EH (cell line): Measurements from ENCODE around the gene RPL22.
A peak's percentile ranks its signal among the peaks of the same experiment; 100 is the strongest.

Experiments used
- DNase-seq: peaks from one replicate; pipeline ENCODE4 v3.0.0-alpha.2; 2015; ENCODE audit warnings: low read depth

Gene RPL22

DNA sequence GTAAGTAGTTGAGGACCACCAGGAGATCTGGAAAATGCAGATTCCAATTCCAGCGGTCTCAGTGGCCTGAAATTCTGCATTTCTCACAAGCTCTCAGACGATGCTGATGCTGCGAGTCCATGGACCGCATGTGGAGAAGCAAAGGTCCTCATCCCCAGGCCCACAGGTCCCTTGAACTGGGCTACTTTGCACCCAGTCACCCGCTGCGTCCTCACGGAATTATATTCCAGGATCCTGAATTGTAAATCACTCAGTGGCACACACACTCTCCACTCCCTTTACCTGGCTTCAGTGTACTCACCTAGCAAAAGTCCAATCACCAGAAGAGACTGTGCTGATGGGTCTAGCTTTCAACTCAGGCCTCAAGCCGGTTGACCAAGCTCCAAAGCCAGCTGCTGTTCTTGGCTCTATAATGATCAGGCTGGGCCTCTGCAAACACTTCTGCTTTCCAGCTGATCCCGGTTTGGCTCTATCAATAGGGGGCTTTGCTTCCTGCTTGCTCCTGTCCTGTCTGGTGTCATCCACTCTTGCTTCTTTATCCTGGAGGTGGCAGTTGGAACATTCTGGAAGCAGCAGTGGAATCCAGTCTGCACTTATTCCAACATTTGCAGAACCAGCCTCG, 904 bp upstream of the RPL22 start:
- no peak for DNase-seq

DNA sequence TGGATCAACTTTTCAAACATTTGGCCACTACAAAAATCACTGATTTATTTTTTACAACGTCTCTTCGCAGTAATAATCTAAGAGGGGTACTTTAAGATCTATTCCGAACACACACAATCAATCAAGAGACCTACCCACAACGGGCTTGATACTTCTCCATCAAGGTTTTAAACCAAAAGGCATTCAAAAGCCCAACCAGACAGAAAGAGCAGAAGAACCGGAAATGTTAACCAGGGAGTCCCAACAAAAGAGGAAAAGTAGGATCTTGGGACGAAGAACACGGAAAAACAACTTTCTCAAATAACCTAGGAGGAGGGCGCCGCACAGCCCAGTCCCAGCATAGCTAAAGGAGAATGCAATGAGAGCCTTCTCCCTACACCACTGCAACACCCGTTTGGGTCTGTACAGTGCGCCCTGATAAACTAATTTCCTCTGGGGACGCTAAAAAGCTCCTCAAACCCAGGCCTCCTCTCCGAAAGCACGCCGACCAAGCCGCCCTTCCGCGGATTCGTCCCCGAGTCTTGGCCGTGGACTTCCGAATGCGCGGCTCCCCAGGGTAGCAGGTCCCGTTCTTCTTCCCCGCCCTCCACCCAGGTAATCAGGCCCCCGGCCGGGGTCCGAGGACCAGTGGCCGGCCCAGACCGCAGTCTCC, 623 bp downstream of the RPL22 start:
- peak; percentile 35 for DNase-seq

DNA sequence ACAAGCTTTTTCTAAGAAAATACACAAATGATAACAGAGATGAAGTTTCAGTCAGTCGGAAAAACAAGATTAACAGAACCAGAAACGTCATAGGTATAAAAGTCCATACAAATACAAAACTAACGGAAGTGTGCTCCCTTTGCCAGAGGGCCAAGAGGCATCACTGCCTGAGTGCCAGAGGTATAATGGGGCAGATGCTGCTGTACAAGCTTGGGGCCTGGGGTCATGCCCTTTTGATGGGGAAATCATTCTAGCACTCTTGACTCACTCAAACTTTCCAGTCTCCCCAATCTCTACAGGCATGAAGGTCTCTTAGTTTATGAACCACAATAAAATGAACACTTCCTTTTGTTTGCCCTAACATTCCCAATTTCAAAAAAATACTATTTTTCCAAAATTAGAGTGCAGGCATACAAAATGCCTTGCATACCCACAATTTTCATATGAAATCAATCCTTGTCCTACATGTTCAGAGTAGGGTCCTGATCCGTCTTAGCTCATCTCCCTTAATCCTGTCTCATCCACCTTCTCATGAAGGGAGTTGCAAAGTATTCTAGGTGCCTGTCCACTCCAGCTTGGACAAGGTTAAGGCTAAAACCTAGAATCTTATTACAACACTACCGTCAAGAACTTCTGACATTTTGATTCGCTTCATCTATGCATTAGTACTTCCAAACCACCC, 1.5 kb downstream of the RPL22 start:
- no peak for DNase-seq

- DNase-seq = no peak
These were observed 7.4 kb downstream of the RPL22 start for GRCh38 chr1:6191968-6192367.

DNA sequence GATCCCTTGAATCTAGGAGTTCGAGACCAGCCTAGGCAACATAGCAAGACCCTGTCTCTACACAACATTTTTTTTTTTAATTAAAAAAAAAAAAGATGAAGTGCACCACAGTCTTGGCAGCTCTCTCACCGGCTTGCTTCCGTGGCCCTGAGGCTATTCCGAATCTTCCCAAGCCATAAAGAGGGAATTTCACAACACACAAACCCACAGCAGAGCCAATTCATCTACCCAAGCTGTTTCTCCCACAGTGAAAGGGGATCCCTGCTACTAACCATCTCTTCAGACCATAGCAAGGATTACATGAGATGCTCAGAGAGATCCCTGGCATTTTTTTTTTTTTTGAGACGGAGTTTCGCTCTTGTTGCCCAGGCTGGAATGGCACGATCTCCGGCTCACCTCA, 10.9 kb downstream of the RPL22 start:
- DNase-seq = peak; percentile 67

- DNase-seq = peak; percentile 46
These were observed 13.6 kb downstream of the RPL22 start for GRCh38 chr1:6185635-6186382.

DNA sequence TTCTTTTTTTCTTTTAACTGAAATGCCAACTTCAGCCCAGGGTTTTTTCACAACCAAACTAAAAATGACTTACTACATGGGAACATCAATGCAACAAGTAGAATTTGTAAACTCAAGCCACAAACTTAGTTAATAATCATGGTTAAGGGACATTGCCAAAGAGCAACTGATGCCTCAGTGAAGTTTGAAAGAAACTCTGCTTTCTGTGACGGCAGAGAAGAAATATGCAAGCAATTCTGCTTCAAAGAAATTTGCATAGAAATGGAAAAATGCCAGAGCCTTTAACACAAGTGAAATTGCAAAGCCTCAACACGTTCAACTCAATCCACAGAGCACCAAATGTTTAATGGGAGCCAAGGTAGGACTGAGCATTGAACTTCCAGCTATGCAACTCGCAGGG, 14.2 kb downstream of the RPL22 start:
- peak; percentile 85 for DNase-seq

GRCh38 chr1:6184083-6184783, 15.2 kb downstream of the RPL22 start:
- no peak for DNase-seq

- peak; percentile 30 for DNase-seq
These were observed 15.8 kb downstream of the RPL22 start for GRCh38 chr1:6183520-6183989.

DNA sequence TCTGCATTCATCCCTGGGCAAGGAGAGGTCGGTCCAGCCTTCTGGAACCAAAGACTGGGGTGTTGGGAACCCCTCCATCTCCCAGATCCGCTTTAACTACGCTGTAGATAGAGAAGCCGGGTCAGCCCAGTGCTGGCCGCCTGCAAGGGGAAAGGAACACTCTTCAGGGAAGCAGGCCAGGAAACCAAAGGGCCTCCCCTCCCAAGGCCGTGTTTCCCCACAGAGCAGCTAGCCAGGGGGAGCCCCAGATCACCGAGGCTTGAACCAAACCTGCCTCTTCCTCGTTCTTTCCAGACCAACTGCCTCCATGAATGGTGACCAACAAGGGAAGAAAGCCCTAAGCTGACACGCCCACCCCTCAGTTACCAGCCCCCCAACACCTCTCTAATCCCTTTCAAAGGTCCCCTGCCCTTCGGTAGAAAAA, 18.0 kb downstream of the RPL22 start:
- peak; percentile 15 for DNase-seq

- no peak for DNase-seq
These were observed 18.6 kb downstream of the RPL22 start for GRCh38 chr1:6180707-6181311.

DNA sequence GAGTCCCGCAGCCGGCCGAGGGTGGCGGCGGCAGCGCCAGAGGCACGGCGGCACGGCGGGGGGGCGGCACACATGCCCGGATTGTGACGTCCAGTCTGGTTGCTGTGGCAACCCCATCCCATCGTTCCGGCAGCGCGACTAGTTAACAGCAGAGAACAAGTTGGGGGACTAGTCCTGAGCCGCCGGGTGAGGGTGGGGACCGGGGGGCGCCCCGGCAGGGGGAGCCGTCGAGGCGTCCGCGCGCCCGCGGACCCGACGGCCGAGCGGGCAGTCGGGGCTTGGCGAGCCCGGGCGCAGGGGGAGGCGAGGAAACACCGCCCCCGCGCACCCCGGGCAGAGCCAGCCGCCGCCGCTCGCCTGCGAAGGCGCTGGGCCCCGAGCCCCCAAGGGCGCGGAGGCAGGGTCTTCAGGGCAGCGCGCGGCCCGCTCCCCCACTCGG, 19.1 kb downstream of the RPL22 start, which contains the start of gene CHD5:
Gene CHD5, minus strand, starts transcription at position 54 of the 439 bp plus-strand sequence. CDS start 298 bp downstream, outside the sequence.
- DNase-seq = peak; percentile 14

- DNase-seq = no peak
These were observed 19.7 kb downstream of the RPL22 start for GRCh38 chr1:6179564-6180175.

DNA sequence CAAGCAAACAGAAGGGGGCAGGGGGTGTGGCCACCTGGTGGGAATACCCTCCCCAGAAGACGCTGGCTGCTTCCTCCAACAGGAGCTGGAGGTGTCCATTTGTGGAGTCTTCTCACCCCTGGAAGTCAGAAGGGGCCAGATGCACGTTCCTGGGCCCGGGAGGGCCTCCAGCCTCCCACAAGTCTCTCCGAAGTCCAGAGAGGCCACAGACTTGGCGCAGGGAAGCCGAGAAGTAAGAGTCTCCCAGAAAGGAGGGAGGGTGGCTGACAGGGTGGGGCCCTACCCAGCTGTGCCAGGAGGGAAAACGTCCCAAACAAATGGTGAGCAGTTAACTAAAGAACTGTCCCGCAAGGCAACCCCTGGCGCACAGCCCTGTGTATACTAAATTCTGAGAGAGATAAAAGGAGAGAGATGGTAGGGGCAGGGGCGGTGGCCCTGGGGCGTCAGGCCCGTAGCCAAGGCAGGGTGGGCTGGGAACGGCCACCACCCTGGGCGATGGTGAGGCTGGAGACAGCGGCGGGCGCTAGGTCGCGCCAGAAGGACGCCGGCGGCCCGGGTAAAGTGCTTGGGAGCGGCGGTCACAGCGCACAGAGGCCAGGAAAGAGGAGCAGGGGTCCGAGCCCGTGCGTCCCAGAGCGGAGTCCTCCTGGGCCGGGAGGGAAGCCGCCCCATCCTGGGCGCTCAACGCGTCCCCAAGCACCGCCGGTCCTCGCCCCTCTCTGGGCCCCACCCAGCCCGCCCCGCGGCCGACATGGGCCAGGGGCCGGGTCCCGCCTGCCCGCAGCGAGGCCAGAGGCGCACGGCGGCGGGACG, 20.4 kb downstream of the RPL22 start:
- no peak for DNase-seq

DNA sequence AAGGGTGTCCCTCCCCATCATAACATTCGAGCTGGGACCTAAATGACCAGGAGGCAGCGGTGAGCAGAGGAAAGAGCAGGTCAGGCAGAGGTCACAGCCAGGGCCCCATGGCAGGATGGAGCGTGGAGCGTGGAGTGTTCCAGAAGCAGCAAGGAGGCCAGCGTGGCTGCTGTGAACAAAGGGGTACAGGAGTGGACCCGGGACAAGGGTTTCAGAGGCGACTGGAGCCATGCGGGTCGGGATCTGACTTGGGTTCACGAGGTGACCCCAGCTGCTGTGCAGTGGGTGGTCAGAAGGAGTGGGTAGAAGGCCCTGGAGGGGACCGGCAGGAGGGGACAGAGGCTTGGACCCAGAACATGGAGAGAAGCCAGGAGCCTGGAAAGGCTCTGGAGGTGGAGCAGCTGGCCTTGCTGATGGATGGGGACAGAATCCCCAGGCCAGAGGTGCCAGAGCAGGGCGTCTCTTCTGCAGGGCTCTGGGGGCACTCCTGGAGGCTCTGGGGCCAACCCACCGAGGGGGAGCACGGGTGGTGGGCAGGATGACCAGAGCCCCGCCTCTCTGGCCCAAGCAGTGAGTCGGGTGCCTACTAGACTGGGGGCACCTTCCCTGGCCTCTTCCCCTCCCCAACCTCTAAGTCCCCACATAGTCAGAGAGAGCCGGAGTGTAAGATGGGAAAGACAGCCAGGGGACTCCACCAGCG, 21.6 kb downstream of the RPL22 start:
- no peak for DNase-seq

DNA sequence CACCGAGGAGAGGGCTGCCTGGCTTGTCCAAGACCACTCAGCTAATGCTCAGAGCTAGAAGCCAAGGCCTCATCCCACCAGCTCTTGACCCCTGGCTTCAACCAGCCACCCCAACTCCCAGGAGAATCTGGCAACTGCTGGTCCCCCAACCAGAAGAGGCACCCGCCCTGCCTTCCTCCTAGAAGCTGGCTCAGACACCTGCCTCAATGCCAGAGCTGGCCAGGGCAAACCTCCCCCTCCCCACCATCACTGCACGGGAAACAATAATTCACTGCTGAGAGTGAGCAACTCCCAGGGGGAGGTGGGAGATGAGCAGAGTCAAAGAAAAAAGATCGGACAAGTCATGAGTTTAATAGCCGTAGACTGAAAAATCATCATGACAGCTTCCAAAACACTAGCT, 22.6 kb downstream of the RPL22 start:
- DNase-seq = no peak

DNA sequence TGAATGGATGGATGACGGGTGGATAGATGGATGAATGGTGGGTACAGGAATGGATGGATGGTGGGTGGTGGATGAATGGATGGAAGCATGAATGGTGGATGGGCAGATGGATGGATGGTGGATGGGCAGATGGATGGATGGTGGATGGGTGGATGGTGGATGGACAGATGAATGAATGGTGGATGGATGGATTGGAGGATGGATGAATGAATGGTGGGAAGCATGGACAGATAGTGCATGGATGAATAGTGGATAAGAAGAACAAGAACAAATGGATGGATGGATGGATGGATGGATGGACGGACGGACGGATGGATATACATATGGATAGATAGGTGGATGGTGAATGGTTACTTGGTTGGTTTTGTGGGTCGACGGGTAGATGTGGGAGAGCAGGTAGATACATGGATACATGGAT, 24.0 kb downstream of the RPL22 start:
- no peak for DNase-seq

- no peak for DNase-seq
These were observed 24.6 kb downstream of the RPL22 start for GRCh38 chr1:6174621-6175410.
